H1 (cell line): ENCODE data around the gene LRR1.

Experiments used
- EGR1 ChIP-seq: IDR thresholded peaks from 2 replicates; pipeline ENCODE4 v1.6.1; 2011; ENCODE audit warnings: low read depth, low read length, borderline replicate concordance
- EZH2 ChIP-seq: fragments of 200-600 bp; sonication (generic); IDR thresholded peaks from 2 replicates; pipeline ENCODE4 v1.7.1; 2012; ENCODE audit warnings: low read depth, mild to moderate bottlenecking, moderate library complexity, low read length, inconsistent platforms; ENCODE audit not compliant: severe bottlenecking
- HDAC2 ChIP-seq, 2 experiments: fragments of 300-600 bp in 1 of 2; sonication (generic) in 1 of 2; IDR thresholded peaks; 2 replicates each; pipeline ENCODE4 v1.6.1; 2011 to 2012; ENCODE audit warnings: low read depth in 2 of 2, low read length in 2 of 2, mild to moderate bottlenecking in 2 of 2, moderate library complexity in 2 of 2, borderline replicate concordance in 1 of 2, inconsistent platforms in 1 of 2
- JUND ChIP-seq: IDR thresholded peaks from 2 replicates; pipeline ENCODE4 v1.6.1; 2011; ENCODE audit warnings: mild to moderate bottlenecking, improper control_type of control experiment, low read length
- KDM5A ChIP-seq: fragments of 200-600 bp; IDR thresholded peaks from 2 replicates; pipeline ENCODE4 v1.7.1; 2012; ENCODE audit warnings: mild to moderate bottlenecking, low read length, inconsistent platforms, mixed read lengths
- RFX5 ChIP-seq: IDR thresholded peaks from 2 replicates; pipeline ENCODE4 v1.6.1; 2011; ENCODE audit warnings: low read depth, low read length, improper control_type of control experiment, borderline replicate concordance
- RNF2 ChIP-seq: fragments of 200-900, 300-1000 bp; sonication (generic); IDR thresholded peaks from 2 replicates; pipeline ENCODE4 v1.7.1; 2016; ENCODE audit warnings: borderline replicate concordance, low read depth, mild to moderate bottlenecking, antibody characterized with exemption, low read length; ENCODE audit not compliant: poor library complexity, severe bottlenecking; ENCODE audit errors: missing control alignments
- SP2 ChIP-seq: IDR thresholded peaks from 2 replicates; pipeline ENCODE4 v1.6.1; 2012; ENCODE audit warnings: mild to moderate bottlenecking, low read length, inconsistent platforms
- TAF1 ChIP-seq: IDR thresholded peaks from 2 replicates; pipeline ENCODE4 v1.6.1; 2011; ENCODE audit warnings: mild to moderate bottlenecking, low read depth, low read length
- TF ChIP-seq, protein P1 (sequence below), 3 experiments: IDR thresholded peaks; 1 replicate in 2 of 3; 2 replicates in 1 of 3; pipeline versions ENCODE4 v1.5.1 to v1.6.1; 2011; ENCODE audit warnings: low read length in 3 of 3, mild to moderate bottlenecking in 3 of 3, inconsistent platforms in 2 of 3, low read depth in 1 of 3, moderate library complexity in 1 of 3; ENCODE audit not compliant: insufficient read depth in 1 of 3; ENCODE audit errors: control extremely low read depth in 1 of 3

DNA sequence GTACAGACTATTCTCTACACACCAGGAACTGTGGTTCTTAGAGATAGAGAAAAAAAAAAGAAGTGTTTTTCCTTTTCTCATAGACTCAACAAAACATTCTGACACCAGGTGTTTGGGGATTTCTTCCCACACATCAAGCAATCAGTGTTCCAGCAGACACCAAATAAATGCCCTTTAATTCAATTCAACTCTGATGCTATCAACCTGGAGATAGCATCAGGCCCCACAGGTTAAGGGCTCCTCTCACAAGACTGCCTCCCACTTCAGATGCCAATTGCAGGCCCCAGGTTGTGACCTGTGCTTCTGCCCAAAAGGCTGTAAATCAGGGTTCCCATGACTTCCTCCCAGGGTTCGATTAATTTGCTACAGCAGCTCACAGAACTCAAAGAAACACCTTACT, 49.3 kb upstream of the LRR1 start:
- TF ChIP-seq EZH2: no peak
- no peak for TF ChIP-seq KDM5A
- TF ChIP-seq JUND: no peak
- TF ChIP-seq EGR1: no peak
- TF ChIP-seq, protein P1, sequence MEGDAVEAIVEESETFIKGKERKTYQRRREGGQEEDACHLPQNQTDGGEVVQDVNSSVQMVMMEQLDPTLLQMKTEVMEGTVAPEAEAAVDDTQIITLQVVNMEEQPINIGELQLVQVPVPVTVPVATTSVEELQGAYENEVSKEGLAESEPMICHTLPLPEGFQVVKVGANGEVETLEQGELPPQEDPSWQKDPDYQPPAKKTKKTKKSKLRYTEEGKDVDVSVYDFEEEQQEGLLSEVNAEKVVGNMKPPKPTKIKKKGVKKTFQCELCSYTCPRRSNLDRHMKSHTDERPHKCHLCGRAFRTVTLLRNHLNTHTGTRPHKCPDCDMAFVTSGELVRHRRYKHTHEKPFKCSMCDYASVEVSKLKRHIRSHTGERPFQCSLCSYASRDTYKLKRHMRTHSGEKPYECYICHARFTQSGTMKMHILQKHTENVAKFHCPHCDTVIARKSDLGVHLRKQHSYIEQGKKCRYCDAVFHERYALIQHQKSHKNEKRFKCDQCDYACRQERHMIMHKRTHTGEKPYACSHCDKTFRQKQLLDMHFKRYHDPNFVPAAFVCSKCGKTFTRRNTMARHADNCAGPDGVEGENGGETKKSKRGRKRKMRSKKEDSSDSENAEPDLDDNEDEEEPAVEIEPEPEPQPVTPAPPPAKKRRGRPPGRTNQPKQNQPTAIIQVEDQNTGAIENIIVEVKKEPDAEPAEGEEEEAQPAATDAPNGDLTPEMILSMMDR (IDR thresholded peaks at IDR 0.05; ENCODE audit: control extremely low read depth in 1 of 3, insufficient read depth in 1 of 3, low read depth in 1 of 3, low read length in 3 of 3): no peak
- no peak for TF ChIP-seq HDAC2 (IDR thresholded peaks at IDR 0.05; ENCODE audit: borderline replicate concordance in 1 of 2, low read depth in 2 of 2, low read length in 2 of 2)
- TF ChIP-seq SP2: no peak
- TF ChIP-seq RFX5: no peak
- no peak for TF ChIP-seq RNF2
- no peak for TF ChIP-seq TAF1
